Measurements from ENCODE around the gene EREG.

Gene EREG

GRCh38 chr4:74353858-74354257, 11.1 kb upstream of the EREG start:
- no peak for DNase-seq

- no peak for DNase-seq
Observed at GRCh38 chr4:74357965-74358364, 7.0 kb upstream of the EREG start.

GRCh38 chr4:74361671-74362070, 3.3 kb upstream of the EREG start:
- DNase-seq, result no peak

GRCh38 chr4:74362347-74362746, 2.6 kb upstream of the EREG start:
- DNase-seq, result no peak

GRCh38 chr4:74364256-74364651, 691 bp upstream of the EREG start:
- DNase-seq, result no peak

GRCh38 chr4:74365761-74366160, 816 bp downstream of the EREG start:
- no peak for DNase-seq

GRCh38 chr4:74366367-74366911, 1.5 kb downstream of the EREG start:
- DNase-seq, result no peak

GRCh38 chr4:74367656-74368290, 2.8 kb downstream of the EREG start:
- DNase-seq, result no peak

GRCh38 chr4:74368596-74368995, 3.7 kb downstream of the EREG start:
- no peak for DNase-seq

- DNase-seq, result no peak
Observed at GRCh38 chr4:74369855-74370254, 4.9 kb downstream of the EREG start.

GRCh38 chr4:74370912-74371311, 6.0 kb downstream of the EREG start:
- DNase-seq, result no peak

GRCh38 chr4:74374128-74374527, 9.2 kb downstream of the EREG start:
- no peak for DNase-seq

- no peak for DNase-seq
Observed at GRCh38 chr4:74374561-74375327, 9.8 kb downstream of the EREG start.

GRCh38 chr4:74375824-74376426, 11.0 kb downstream of the EREG start:
- no peak for DNase-seq

GRCh38 chr4:74376888-74377483, 12.0 kb downstream of the EREG start:
- DNase-seq, result no peak

- DNase-seq, result no peak
Observed at GRCh38 chr4:74377714-74378113, 12.8 kb downstream of the EREG start.

- DNase-seq, result no peak
Observed at GRCh38 chr4:74378573-74378972, 13.6 kb downstream of the EREG start.

- no peak for DNase-seq
Observed at GRCh38 chr4:74379912-74380311, 15.0 kb downstream of the EREG start.

GRCh38 chr4:74385386-74385785, 20.4 kb downstream of the EREG start:
- DNase-seq, result no peak

GRCh38 chr4:74386159-74386558, 21.2 kb downstream of the EREG start:
- DNase-seq, result no peak

GRCh38 chr4:74387790-74388189, 22.8 kb downstream of the EREG start:
- no peak for DNase-seq

- DNase-seq, result no peak
Observed at GRCh38 chr4:74389494-74389893, 24.5 kb downstream of the EREG start.

- no peak for DNase-seq
Observed at GRCh38 chr4:74390677-74391076, 25.7 kb downstream of the EREG start.

GRCh38 chr4:74391346-74391745, 26.4 kb downstream of the EREG start:
- no peak for DNase-seq

Measured in NCI-H2171 (cell line).